ENCODE data around the gene POLK. TPM values are rescaled to one million over a fixed set of nuclear protein-coding genes. Genes with fewer than 3 reads are reported as not detected.

The POLK gene
- total RNA-seq, 1 experiment from 2014 or later: 34.9 TPM

GRCh38 chr5:75632321-75632720, 120.6 kb downstream of the POLK start:
- Mint-ChIP-seq H3K27me3 (ENCODE audit: unreplicated experiment) (no peaks in the 10 kb centered on the region), H3K36me3 (ENCODE audit: insufficient read depth, unreplicated experiment) (no peaks in the 10 kb centered on the region), H3K4me3 (ENCODE audit: low read depth, unreplicated experiment) (no peak overlapping the region), H3K9me3 (ENCODE audit: low read depth, unreplicated experiment) (peaks cover 2% of the 10 kb centered on the region), H3K4me1 (ENCODE audit: low read depth, unreplicated experiment) (peaks cover 7% of the 10 kb centered on the region), H3K27ac (ENCODE audit: unreplicated experiment) (no peak overlapping the region)
- no peak for TF ChIP-seq CTCF (IDR thresholded peaks at IDR 0.05; ENCODE audit: unreplicated experiment)
- no TSS peak for BruUV-seq (replicated peaks)
- intact Hi-C loops (cut with micrococcal nuclease; ENCODE audit: unreplicated experiment): no loop called here
- DNase-seq: no peak
- CTCF ChIA-PET: interaction anchor here (1.5 kb wide), 1 partner anchor 9 kb away, joined by 5 read pairs; no protein-coding TSS in a partner anchor

GRCh38 chr5:75637949-75638348, 126.3 kb downstream of the POLK start:
- CTCF ChIA-PET: interaction anchor here (1.3 kb wide), 1 partner anchor 22 kb away, joined by 3 read pairs; no protein-coding TSS in a partner anchor
- peaks cover 2% of the 10 kb centered on the region for H3K9me3 Mint-ChIP-seq (ENCODE audit: low read depth, unreplicated experiment)
- DNase-seq: no peak
- no peaks in the 10 kb centered on the region for H3K27me3 Mint-ChIP-seq (ENCODE audit: unreplicated experiment)
- no peak overlapping the region for H3K4me3 Mint-ChIP-seq (ENCODE audit: low read depth, unreplicated experiment)
- TF ChIP-seq CTCF (IDR thresholded peaks at IDR 0.05; ENCODE audit: unreplicated experiment): no peak
- H3K27ac Mint-ChIP-seq (ENCODE audit: unreplicated experiment): no peak overlapping the region
- H3K36me3 Mint-ChIP-seq (ENCODE audit: insufficient read depth, unreplicated experiment): no peaks in the 10 kb centered on the region
- peaks cover 10% of the 10 kb centered on the region for H3K4me1 Mint-ChIP-seq (ENCODE audit: low read depth, unreplicated experiment)
- intact Hi-C loops (cut with micrococcal nuclease; ENCODE audit: unreplicated experiment): no loop called here
- BruUV-seq (replicated peaks): no TSS peak

GRCh38 chr5:75639535-75640311, 128.0 kb downstream of the POLK start:
- Mint-ChIP-seq H3K27me3 (ENCODE audit: unreplicated experiment) (no peaks in the 10 kb centered on the region), H3K36me3 (ENCODE audit: insufficient read depth, unreplicated experiment) (no peaks in the 10 kb centered on the region), H3K9me3 (ENCODE audit: low read depth, unreplicated experiment) (no peaks in the 10 kb centered on the region), H3K4me3 (ENCODE audit: low read depth, unreplicated experiment) (no peak overlapping the region), H3K4me1 (ENCODE audit: low read depth, unreplicated experiment) (peaks cover 10% of the 10 kb centered on the region), H3K27ac (ENCODE audit: unreplicated experiment) (peak overlapping the region; percentile 70)
- BruUV-seq (replicated peaks): no TSS peak
- no peak for TF ChIP-seq CTCF (IDR thresholded peaks at IDR 0.05; ENCODE audit: unreplicated experiment)
- CTCF ChIA-PET: interaction anchor here (0.9 to 1.4 kb wide), 2 partner anchors 17 to 42 kb away, joined by 3 read pairs; no protein-coding TSS in a partner anchor
- intact Hi-C loops (cut with micrococcal nuclease; ENCODE audit: unreplicated experiment): no loop called here
- DNase-seq: no peak

- H3K36me3 Mint-ChIP-seq (ENCODE audit: insufficient read depth, unreplicated experiment): no peaks in the 10 kb centered on the region
- peak overlapping the region; percentile 70 for H3K27ac Mint-ChIP-seq (ENCODE audit: unreplicated experiment)
- no peak for TF ChIP-seq CTCF (IDR thresholded peaks at IDR 0.05; ENCODE audit: unreplicated experiment)
- CTCF ChIA-PET: interaction anchor here (0.9 to 1.4 kb wide), 2 partner anchors 18 to 41 kb away, joined by 3 read pairs; no protein-coding TSS in a partner anchor
- H3K27me3 Mint-ChIP-seq (ENCODE audit: unreplicated experiment): no peaks in the 10 kb centered on the region
- no peaks in the 10 kb centered on the region for H3K9me3 Mint-ChIP-seq (ENCODE audit: low read depth, unreplicated experiment)
- intact Hi-C loops (cut with micrococcal nuclease; ENCODE audit: unreplicated experiment): no loop called here
- DNase-seq: no peak
- H3K4me1 Mint-ChIP-seq (ENCODE audit: low read depth, unreplicated experiment): peaks cover 10% of the 10 kb centered on the region
- no TSS peak for BruUV-seq (replicated peaks)
- no peak overlapping the region for H3K4me3 Mint-ChIP-seq (ENCODE audit: low read depth, unreplicated experiment)
These were observed 128.7 kb downstream of the POLK start for GRCh38 chr5:75640395-75640794.

Data from Calu3 (cell line).